Measurements from ENCODE around the gene TTC33. TPM values are rescaled to one million over a fixed set of nuclear protein-coding genes. Genes with fewer than 3 reads are reported as not detected.

Gene TTC33
- total RNA-seq, 2 donors from 2014 or later = 13.5 to 19.3 TPM

GRCh38 chr5:40557501-40557900 is 198.3 kb downstream of the TTC33 start:
- 97 to 100% methylated on average over 1 of the region's 1 CpG for WGBS, 2 experiments (ENCODE audit: insufficient coverage in 1 of 2, insufficient read length in 1 of 2)
- H3K4me1 Mint-ChIP-seq = no peaks in the 10 kb centered on the region
- no peaks in the 10 kb centered on the region for H3K36me3 Mint-ChIP-seq (ENCODE audit: low read depth)
- Histone ChIP-seq H3K9me3 (ENCODE audit: control insufficient read depth, low read length) (no peaks in the 10 kb centered on the region), H3K27me3 (ENCODE audit: control insufficient read depth, insufficient read depth, low read length, poor library complexity, severe bottlenecking) (no peaks in the 10 kb centered on the region), H3K36me3 (ENCODE audit: control insufficient read depth, insufficient read depth, low read length) (no peaks in the 10 kb centered on the region), H3K4me1 (ENCODE audit: control insufficient read depth, insufficient read depth, low read length) (no peaks in the 10 kb centered on the region), H3K9ac (ENCODE audit: extremely low read depth, low read length, poor library complexity, severe bottlenecking) (no peak overlapping the region), H3K27ac (ENCODE audit: low read depth, low read length) (no peak overlapping the region), H3K4me3 (ENCODE audit: low read length) (no peak overlapping the region)
- no peak overlapping the region for H3K4me3 Mint-ChIP-seq
- H3K27ac Mint-ChIP-seq = no peak overlapping the region
- H3K9me3 Mint-ChIP-seq = no peaks in the 10 kb centered on the region
- no peak for TF ChIP-seq CTCF (conservative IDR thresholded peaks at IDR 0.05)
- no peaks in the 10 kb centered on the region for H3K27me3 Mint-ChIP-seq (ENCODE audit: insufficient read depth)
- DNase-seq = no peak

- no peaks in the 10 kb centered on the region for H3K9me3 ChIP-seq (ENCODE audit: control insufficient read depth, low read length)
- no peak overlapping the region for H3K27ac ChIP-seq (ENCODE audit: low read depth, low read length)
- TF ChIP-seq CTCF (conservative IDR thresholded peaks at IDR 0.05) = no peak
- H3K36me3 ChIP-seq (ENCODE audit: control insufficient read depth, insufficient read depth, low read length) = no peaks in the 10 kb centered on the region
- H3K9ac ChIP-seq (ENCODE audit: extremely low read depth, low read length, poor library complexity, severe bottlenecking) = no peak overlapping the region
- Mint-ChIP-seq H3K27me3 (ENCODE audit: insufficient read depth) (no peaks in the 10 kb centered on the region), H3K9me3 (no peaks in the 10 kb centered on the region), H3K27ac (no peak overlapping the region), H3K4me1 (no peaks in the 10 kb centered on the region), H3K4me3 (no peak overlapping the region), H3K36me3 (ENCODE audit: low read depth) (no peaks in the 10 kb centered on the region)
- no peaks in the 10 kb centered on the region for H3K27me3 ChIP-seq (ENCODE audit: control insufficient read depth, insufficient read depth, low read length, poor library complexity, severe bottlenecking)
- no peaks in the 10 kb centered on the region for H3K4me1 ChIP-seq (ENCODE audit: control insufficient read depth, insufficient read depth, low read length)
- DNase-seq = no peak
- H3K4me3 ChIP-seq (ENCODE audit: low read length) = no peak overlapping the region
Measured at GRCh38 chr5:40556811-40557210, 198.9 kb downstream of the TTC33 start.

GRCh38 chr5:40555886-40556285 is 199.9 kb downstream of the TTC33 start:
- 79% methylated on average over 1 of the region's 1 CpG; no CpG with 5 or more reads in 1 of the 2 experiments for WGBS, 2 experiments (ENCODE audit: insufficient coverage in 1 of 2, insufficient read length in 1 of 2)
- Mint-ChIP-seq H3K9me3 (no peaks in the 10 kb centered on the region), H3K4me1 (no peaks in the 10 kb centered on the region), H3K27ac (no peak overlapping the region), H3K27me3 (ENCODE audit: insufficient read depth) (no peaks in the 10 kb centered on the region), H3K4me3 (no peak overlapping the region), H3K36me3 (ENCODE audit: low read depth) (no peaks in the 10 kb centered on the region)
- H3K4me3 ChIP-seq (ENCODE audit: low read length) = no peak overlapping the region
- H3K9ac ChIP-seq (ENCODE audit: extremely low read depth, low read length, poor library complexity, severe bottlenecking) = no peak overlapping the region
- no peaks in the 10 kb centered on the region for H3K9me3 ChIP-seq (ENCODE audit: control insufficient read depth, low read length)
- no peaks in the 10 kb centered on the region for H3K27me3 ChIP-seq (ENCODE audit: control insufficient read depth, insufficient read depth, low read length, poor library complexity, severe bottlenecking)
- H3K4me1 ChIP-seq (ENCODE audit: control insufficient read depth, insufficient read depth, low read length) = no peaks in the 10 kb centered on the region
- no peak for TF ChIP-seq CTCF (conservative IDR thresholded peaks at IDR 0.05)
- no peak overlapping the region for H3K27ac ChIP-seq (ENCODE audit: low read depth, low read length)
- no peaks in the 10 kb centered on the region for H3K36me3 ChIP-seq (ENCODE audit: control insufficient read depth, insufficient read depth, low read length)
- no peak for DNase-seq

Data from endodermal cell (in vitro differentiated cells).